Activated T-helper 1 cell treated with anti-CD3 and anti-CD28 coated beads, Interleukin-2, amount 50 U/mL, for 16 hours (primary cell): Measurements from ENCODE around the gene CC2D2A.
"Not testable (repeated sequence)": the region's sequence is repeated elsewhere in the genome, so short reads cannot be mapped to it uniquely, and the experiment has no call there.

ENCODE experiments used
- DNase-seq, 2 donors: peaks; one replicate each; pipeline ENCODE4 v3.0.0-alpha.2; 2020; ENCODE audit warnings: low read depth in 1 of 2, low spot score in 1 of 2

CC2D2A gene

DNA sequence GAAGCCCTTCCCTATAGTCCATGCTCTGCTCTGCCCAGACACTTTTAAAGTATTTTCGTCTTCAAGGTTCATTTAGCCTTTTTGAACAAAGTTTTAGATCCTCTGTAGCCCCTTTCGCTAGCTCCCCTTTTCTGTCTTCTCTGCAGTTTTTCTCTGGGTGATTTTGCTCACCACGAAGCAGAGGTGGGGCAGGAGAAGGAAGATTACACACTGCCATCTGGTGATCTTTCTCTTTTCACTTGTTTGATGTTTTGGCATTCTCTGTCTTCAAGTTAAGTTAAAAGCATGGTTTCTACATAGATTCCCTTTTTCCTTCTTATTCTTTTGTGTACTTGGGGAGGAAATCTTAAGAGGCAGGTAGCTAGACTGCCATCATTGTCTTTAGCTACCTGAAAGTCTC, 43.9 kb downstream of the CC2D2A start:
- no peak for DNase-seq

DNA sequence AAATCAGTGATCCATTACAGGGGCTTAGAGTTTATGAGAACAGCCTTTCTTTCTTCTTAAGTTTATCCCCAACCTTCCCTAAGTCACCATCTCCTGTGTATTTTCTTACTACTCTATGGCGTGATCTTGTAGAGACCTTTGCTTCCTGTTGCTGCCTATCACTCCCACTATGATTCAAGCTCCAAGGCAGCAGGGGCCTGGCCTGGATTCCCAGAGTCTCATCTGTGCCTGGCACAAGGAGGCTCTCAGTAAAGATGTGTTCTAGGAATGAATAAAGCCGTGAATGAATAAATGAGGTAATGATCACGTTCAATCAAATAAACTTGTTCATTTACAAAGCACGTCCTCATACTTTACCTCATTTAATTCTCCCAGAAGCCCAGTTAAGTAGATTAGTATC, 45.4 kb downstream of the CC2D2A start:
- no peak for DNase-seq

DNA sequence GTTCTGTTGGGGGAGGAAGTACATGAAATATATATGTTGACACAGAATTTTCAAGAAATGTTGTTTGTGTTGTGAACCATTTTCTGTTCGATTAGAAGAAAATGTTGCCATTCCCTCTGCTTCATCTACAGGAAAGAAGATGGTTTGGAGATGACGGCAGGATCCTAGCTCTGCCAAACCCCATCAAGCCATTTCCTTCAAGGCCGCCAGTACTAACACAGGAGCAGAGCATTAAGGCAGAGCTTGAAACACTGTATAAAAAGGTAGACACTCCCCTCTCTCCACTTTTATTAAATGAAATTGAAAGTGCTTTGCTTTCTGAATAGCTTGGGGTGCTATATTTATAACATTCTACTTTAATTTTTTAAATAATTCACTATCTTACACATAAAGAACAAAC, 46.8 kb downstream of the CC2D2A start:
- no peak for DNase-seq

DNA sequence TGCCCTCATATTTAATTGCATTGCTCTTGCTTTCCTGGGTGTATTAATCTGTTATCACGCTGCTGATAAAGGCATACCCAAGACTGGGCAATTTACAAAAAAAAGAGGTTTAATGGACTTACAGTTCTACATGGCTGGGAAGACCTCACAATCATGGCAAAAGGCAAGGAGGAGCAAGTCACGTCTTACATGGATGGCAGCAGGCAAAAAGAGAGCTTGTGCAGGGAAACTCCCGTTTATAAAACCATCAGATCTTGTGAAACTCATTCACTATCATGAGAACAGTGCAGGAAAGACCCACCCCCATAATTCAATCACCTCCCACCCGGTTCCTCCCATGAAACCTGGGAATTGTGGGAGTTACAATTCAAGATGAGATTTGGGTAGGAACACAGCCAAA, 48.0 kb downstream of the CC2D2A start:
- not testable (repeated sequence) for DNase-seq

DNA sequence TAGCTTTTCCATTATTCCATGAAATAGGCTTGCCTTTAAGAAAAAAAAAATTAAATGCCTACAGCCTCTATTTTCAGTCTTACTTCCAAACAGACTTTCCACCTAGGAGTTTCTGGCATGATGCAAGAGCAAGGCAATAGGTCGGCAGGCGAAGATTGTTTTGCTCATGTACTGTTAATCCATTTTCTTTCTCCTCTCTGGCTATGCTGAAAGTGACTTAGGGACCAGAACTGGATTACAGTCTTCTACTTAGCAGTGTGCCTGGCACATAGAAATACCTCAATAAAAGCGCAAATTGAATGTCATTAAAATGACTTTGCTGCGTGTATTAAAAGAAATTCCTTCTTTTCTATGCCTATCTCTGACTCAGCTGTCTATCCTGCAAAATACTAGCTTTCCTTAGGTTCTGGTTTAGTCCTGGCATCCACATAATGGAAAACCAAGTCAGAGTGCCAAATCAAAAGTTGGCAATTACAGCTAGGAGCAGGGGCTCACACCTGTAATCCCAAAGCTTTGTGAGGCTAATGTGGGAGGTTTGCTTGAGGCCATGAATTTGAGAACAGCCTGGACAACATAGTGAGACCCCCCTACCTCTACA, 51.9 kb downstream of the CC2D2A start:
- no peak for DNase-seq

DNA sequence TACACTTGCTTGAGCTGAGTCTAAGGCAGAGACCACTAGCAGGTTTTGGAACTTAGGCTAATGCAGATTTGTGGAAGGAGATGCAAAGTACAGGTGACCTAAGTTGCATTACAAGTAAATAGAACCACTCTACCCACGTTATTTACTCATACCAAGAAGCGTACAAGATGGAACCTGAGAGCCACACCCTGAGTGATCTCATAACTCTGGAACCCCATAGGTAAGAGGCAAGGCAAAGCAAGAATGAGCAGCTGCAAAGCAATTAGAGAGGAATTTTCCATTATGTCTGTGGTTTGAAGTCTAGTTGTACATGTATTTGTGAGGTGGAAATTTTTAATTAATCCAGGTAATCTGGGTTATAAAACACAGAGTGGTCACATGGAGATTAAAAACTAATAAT, 55.4 kb downstream of the CC2D2A start:
- no peak for DNase-seq

DNA sequence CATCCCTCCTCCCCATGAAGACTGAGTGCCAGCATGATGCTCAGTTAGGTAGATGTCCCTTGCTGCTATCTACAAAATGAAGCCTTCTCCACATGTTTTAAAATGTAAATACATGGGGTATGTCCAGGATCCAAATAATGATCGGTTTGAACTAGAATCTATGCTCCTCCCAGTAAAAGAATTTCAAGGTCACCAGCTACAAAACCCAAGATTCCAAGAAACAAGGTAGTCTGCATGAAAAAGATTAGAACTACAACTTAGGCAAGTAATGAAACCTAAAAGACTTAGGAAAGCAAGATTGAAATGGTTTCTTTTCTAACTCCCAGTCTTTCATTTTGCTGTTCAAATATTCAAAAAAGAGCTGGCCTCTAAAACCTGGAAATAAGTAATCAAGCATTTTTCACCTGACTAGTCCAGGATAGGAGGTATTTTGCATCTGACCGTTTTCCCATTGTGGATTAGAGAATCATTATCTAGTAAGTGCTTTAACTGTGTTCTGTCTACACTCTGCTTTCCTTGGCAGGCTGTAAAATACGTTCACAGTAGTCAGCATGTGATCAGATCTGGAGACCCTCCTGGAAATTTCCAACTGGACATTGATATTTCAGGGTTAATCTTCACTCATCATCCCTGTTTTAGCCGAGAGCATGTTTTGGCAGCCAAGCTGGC, 57.4 kb downstream of the CC2D2A start:
- DNase-seq = no peak

DNA sequence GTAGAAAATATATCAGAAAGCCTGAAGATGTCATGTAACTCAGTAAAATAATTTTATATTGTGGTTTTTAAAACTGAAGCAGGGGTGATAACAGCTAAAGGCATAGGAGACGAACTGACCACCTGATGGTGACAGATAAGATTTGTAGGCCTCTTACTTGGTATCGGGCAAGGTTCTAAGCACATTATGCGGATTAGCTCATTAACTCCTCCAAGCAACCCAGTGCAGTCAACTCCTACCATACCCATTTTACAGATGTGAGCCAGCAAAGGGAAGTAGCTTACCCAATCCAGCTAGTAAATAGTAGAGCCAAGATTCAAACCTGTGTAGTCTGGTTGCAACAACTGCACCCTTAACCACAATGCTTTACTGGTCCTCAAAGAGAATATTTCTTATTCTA, 62.1 kb downstream of the CC2D2A start:
- no peak for DNase-seq

DNA sequence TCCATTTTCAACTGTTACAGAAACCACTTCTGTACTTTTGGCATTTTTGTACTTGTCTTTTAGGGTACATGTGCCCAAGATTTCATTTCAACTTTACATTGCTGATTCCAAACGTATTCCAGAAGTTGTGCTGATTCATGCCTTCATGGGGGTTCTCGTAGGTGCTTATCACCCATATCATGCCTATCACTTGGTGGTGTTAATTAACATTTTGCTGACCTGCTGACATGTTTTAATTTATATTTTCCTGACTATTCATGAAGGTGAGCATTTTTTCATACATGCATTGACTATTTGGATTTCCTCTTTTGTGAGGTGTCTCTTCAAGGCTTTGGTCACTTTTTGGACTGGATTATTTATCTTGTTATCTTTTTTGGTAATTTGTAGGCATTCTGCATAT, 64.1 kb downstream of the CC2D2A start:
- DNase-seq = no peak

DNA sequence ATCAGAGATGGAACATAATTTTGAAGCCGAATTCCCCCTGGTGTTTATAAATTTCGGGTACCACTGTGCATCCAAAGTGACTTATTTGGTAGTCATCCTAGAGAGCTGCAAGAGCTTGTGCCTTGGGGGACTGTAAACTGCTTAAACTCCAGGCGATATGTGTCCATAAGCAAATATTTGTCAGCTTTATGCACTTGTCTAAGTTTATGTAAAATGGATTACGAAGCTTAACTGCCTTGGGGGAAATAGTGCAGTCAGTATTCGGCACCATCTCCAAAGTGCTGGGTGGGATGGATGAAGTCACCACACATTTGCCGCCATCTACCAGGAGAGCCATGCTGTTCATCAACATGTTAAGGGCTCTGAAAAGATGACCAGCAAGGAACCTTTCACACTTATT, 65.9 kb downstream of the CC2D2A start:
- DNase-seq = no peak

DNA sequence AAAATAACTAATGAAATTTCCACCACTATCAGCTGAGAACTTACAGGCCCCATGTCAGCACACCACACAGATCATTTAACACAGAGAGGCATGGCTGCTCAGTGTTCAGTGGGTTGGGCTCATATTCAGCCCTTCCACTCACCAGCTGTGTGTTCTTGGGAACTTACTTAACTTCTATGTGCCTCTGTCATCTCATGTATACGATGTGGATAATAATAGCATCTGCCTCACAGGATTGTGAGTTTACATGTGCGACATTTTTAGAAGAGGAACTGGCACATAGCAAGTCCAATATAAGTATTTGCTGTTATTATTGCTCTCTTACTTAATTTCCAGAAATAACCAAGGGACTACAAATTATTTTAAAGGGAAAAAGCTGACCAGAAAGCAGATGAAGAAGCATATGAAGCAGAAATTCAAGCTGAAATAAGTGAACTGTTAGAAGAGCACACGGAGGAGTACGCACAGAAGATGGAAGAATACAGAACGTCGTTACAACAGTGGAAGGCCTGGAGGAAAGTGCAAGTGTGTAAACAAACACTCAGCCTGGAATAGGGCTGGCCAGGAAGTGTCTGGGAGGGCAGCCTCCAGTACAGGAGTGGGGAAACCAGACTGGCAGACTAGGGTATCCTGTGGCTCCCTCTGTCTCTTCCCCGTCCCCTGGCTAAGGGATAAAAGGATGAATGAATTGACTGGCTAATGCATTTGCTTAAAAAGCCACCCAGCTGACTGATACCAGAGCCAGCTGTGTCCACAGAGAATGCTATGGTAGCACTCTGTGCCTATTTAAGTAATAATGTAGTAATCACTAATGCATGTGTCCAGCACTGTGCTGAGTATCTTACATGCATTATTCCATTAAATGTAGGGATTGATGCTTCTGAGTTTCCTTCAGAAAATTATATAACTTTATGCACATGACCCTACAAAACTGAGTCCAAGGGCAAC, 67.1 kb downstream of the CC2D2A start:
- no peak for DNase-seq

DNA sequence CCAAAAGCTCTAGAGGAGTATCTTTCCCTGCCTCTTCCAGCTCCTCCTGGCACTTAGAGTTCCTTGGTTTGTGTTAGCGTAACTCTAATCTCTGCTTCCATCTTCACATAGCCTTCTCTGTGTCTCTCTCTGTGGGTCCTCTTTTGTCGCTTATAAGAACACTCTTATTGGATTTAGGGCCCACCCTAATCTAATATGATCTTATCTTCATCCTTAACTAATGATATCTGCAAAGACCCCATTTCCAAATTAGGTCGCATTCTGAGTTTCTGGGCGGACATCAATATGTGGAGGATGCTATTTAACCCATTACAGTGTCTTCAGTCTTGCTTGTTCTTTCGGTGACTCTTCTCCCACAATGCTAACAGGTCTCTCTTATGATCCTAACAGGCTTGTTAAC, 72.3 kb downstream of the CC2D2A start:
- no peak for DNase-seq

DNA sequence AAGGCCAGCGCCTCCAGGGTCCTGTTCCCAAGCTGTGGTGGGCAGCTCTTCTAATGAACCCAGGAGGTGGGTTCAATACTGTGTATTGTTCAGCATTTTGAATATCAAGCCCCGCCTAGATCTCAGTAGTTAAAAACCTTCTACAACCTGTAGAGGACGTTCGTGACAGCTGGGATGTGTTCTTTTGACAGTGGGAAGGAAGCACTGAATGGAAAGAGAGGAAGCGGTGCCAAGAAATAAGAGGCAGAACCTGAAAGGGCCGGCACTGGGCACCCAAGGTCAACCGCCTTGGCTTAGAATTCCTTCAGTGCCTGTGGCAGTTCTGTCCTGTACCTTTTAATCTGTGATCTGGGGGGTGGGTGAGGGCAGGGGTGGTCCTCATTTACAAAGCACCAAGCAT, 73.1 kb downstream of the CC2D2A start:
- DNase-seq = no peak

DNA sequence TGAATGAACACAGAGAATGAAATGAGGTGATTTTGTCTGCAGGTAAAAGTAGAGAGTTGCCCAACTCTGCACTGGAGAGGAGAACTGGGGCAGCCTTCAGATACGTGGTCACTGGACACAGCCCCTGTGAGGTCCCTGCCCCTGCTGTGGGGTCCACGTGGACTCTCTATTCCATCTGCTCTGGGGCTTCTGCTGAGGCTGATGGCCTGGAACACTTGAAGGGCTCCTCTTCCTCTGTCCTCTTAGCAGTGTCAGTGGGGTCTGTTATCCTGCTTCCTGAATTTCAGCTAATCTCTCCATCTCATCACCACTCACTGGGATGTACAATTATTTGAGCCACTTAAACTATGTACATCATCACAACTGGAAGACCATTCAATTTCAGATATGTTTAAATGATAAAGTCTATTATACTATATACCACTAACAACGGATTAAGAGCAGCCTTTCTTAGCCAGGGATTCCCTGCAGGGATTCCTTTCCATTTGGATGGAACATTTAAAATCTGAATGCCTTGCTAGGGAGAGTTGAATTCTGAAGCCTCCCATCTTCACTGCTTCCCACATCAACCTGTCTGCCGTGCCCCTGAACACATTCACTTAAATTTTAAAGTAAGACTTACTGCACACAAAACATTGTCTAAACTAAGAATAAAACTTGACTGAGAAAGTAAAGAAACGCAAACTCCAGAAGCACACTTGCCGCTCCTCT, 74.0 kb downstream of the CC2D2A start:
- DNase-seq = no peak

DNA sequence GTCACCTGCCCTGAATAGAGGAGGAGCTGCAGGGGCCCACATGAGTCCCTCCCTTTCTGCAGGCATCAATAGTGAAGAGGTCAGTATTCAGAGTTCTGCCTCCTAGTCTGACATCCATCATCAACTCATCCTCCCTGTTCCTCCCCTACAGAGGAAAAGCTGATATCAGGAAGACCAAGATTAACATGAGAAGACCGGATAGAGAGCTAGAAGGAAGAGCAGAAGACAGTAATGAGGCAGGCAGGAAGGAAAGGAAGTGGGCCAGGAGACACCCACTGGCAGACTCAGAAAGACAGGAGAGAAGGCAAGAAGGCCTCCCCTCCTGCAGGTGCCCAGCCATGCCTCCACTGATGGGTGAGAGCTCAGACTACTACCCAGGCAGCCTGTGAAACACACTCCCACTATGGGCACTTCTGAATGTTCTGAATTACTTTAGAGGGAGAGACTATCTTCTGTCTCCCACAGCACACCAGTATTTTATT, 74.6 kb downstream of the CC2D2A start:
- DNase-seq = no peak

DNA sequence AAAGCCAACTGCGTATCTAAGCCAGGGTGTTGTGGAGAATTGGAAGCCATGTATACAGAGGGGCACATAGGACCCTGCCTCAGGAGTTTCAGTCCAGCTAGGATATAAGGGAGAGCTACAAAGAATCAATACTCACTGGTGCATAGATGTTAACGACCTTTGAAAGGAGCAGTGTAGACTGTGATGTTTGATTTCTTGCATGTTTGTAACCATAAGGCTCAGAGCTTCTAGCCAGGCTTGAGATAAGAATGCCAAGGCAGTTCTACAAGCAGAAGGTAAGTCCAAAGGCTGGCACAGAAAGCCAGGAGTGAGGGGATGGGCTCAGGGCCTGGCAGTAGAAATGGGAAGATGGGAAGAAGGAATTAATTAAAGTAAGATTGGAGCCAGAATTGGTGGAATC, 75.7 kb downstream of the CC2D2A start:
- no peak for DNase-seq

DNA sequence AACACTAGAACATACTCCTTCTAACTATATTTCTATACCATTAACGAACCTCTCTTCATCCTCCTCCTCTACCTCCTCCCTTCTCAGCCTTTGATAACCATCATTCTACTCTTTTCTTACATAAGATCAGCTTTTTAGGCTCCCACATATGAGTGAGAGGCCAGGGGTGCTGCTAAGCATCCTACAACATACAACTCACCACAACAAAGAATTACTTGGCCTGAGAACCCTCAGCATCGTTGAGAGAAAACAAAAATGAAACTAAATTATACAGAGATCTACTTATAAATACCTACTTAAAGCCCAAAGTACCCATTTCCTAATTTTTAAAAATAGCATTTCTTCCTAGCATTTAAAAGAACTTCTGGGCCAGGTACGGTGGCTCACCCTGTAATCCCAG, 77.7 kb downstream of the CC2D2A start:
- DNase-seq = no peak

DNA sequence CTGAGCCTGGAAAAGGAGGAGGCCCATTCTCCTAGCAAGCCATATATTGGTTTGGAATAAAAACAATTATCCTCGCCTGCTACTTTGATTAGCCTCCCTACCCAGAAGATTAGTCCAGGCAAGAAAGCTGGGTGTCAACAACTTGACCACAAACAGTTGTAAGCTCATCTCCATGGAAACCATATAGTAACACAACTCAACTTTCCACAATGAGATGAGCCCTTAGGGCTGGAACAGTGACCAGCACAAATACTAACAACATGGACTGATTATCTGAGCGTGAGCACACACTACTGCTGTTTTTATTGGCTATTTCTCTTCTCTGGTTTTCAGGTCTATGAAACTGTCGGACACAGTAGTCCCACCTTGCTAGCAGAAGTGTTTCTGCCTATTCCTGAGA, 80.8 kb downstream of the CC2D2A start:
- DNase-seq = no peak

DNA sequence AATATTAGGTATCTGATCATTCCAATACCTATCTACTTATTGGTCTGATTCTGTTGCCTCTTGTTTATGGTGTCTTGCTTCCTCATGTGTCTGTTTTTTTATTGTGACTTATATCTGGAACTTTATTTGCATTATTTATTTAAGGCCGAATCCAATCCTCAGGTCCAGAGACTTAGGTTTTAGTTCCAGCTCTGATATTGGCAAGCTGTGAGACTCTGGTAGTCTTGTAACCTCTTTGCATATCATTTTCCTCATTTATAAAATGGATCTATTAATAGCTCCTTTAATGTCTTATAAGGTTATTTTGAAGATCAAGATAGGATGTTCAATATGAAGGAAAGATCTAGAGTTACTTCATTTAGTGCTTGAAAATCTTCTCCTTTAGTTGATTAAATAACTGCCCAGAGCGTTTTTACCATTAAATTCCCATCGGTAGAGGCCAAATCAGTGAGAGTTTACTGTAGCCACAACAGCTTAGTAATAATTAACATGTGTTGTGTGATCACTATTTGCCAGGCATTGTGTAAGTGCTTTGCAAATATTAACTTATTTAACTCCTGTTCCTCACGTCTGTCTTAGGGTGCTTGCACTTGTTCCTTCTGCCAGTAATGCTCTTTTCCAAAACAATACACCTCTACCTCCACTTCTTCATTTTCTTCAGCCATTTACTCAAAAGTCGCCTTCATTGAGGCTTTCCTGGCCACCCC, 82.2 kb downstream of the CC2D2A start:
- no peak for DNase-seq

DNA sequence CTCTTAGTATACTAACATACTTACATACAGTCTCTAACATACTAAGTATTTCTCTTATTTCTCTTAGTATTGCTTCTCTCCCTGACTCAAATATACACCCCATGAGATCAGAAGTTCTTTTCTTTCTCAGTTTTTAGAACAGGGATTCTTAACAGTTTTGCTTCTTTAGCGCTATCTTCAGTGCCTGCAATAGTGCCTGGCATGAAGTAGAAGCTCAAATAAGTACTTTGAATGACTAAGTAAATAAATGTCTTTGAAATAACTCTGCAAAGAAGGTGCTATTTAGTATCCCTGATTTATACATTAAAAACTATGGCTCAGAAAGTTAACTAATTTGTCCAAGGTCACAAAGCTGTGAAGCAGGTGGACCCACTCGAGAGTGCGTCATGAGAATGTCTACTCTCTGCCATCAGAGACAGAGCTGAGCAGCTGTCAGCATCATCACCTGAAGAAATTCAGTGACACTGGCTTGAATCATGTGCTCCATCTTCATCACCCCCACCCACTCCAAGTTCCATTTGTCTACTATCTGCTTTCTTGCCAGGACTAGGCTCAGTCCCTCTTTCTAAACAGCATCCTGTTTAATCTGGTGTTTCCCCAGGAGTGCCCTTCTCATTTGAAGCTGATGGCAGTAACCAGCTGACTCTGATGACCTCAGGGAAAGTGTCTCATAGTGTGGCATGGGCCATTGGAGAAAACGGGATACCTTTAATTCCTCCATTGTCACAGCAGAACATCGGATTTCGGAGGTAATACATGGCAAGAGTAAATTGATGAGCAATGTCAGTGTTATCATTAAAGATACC, 83.1 kb downstream of the CC2D2A start:
- DNase-seq = no peak
